ENCODE measurements around the gene AKAP14.
"Not testable (repeated sequence)": the region's sequence is repeated elsewhere in the genome, so short reads cannot be mapped to it uniquely, and the experiment has no call there.

AKAP14 gene

DNA sequence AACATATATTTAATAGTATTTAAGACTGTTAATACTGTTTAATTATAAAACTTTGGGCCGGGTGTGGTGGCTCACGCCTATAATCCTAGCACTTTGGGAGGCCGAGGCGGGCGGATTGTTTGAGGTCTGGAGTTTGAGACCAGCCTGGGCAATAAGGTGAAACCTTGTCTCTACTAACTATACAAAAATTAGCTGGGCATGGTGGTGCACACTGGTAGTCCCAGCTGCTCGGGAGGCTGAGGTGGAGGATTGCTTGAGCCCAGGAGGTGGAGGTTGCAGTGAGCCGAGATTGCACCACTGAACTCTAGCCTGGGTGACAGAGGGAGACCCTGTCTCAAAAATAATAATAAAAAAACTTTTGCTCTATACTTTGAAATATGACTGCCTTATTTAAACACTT is 26.7 kb downstream of the AKAP14 start:
- not testable (repeated sequence) for DNase-seq (ENCODE audit: low read depth)

DNA sequence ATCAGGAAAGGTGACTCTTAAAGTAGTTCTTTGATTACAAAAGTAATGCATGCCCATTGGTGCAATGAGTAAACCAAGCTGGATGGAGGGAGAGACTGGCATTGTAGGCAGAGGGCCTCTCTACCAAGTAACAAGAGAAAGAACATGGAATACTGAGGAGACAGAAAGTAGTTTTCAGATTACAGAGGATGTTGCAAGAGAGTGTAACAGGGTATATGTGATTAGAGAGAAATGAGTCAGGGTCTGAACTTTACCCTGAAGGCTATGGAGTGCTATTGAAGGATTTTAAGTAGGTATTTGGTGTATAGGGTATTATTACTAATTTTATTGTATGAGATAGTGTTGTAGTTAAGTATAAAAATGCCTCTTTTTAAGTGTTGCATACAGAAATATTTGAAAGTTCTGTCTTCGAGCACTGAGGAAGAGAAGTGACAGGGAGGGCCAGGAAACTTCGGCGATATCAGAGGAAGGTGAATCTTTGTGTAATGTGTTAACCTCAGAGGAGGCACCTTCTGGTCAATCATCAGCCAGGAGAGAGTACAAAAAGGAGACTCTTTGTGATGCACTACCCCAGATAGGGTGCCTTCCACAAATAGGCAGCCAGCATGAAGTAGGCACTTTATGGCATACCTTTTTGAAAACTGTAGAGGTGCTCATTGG is 39.7 kb downstream of the AKAP14 start:
- DNase-seq (ENCODE audit: low read depth) = no peak

DNA sequence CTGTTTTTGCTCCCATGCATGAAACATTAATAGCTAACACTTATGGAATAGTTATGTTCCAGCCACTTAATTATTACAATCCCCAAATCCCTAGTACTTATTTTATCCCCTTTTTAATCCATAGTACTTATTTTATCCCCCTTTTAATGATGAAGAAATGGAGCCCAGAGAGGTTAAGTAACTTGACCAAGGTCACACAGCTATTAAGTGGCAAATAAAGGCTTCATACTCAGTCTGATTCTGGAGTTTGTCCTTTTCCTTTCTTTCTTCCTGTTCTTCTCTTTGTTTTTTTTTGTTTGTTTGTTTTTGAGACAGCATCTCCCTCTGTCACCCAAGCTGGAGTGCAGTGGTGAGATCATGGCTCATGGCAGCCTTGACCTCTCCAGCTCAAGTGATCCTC is 45.6 kb downstream of the AKAP14 start:
- DNase-seq (ENCODE audit: low read depth) = no peak

DNA sequence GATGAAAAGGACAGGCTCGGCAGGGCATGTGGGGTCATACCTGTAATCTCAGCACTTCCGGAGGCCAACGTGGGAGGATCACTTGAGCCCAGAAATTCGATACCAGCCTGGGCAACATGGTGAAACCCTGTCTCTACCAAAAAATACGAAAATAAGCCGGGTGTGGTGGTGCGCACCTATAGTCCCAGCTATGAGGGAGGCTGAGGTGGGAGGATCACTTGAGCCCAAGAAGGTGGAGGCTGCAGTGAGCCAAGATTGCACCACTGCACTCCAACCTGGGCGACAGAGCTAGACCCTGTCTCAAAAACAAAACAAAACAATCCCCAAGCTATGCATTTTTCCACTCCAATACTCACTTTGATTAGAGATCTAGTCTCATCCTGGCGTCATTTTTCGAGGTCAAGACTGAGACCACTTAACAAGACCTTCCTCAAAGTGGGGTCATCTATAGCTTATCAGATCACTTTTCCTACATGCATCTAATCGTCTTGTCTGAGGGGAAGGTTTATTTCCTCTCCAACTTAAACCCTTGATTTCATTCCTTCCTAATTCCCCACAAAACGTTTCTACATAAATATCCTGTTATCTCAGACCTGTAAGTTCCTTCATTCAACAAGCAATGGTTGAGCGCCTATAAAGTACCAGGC is 46.6 kb downstream of the AKAP14 start:
- DNase-seq (ENCODE audit: low read depth) = no peak

DNA sequence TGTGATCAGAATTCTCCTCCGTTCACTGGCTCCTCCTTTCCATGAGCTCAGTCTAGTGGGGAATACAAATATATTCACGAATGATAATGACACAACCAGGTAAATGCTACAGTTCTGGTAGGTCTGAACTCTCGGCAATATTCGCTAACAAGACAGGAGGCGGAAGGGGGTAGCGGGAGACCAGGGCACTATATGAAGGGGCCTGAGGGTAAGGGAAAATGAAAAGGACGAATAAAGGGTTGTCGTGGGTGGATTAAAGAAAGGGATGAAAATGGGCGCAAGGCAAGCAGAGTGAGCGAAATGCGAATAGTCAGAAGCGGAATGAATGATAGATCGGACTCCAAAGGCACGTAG is 47.1 kb downstream of the AKAP14 start:
- no peak for DNase-seq (ENCODE audit: low read depth)

DNA sequence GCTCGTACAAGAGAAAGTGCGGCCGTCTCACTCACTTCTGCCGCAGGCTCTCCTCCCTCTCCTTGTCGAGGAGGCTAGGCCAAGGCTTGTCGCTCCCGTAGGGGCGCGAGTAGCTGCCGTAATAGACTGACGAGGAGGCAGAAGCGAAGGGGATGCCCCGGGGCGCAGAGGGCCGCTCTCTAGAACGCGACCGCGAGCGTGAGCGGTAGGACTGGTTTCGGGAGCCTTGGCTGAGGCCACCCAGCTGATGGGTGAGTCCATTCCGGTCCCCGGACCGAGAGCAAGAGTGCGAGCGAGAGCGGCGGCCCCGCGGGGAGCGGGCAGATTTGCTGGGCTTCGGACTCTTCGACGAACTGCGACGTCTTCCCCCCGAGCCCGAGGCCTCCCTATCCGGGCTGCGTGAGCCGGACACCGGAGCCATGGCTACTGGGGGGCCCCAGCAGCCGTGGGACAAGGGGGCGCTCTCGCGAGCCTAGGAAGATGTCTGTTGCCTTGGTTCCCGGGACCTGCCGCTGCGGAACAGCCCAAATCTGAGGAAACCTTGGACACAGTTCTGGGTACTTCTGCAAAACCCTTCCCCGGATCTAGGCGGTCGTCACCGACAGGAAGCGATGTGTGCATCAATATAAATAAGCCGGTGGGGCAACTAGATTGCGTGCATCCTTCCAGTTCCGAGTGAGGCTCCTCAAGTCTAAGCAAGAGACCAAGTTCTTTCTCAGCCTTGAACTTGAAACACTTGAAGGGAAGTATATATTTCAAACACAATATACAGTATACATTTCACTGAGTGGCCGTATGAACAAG is 47.7 kb downstream of the AKAP14 start, which contains the start of gene NKAP:
Gene NKAP, minus strand, starts transcription at position 567 of the 804 bp plus-strand sequence. Its CDS starts 146 bp downstream, at position 421.
- DNase-seq (ENCODE audit: low read depth) = peak; percentile 61

DNA sequence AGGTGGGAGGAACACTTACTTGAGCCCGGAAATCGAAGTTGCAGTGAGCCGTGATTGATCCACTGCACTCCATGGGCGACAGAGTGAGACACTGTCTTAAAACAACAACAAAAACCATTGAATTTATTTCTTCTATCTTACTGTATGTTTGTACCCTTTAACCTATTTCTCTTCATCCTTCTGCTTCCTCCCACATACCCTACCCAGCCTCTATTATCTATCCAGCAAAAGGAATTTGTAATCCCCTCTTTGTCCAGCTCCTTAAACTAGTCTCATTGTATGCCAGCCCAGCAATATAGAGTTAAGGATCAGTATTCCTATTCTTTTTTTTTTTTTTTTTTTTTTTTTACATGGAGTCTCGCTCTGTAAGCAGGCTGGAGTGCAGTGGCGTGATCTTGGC is 49.8 kb downstream of the AKAP14 start:
- DNase-seq (ENCODE audit: low read depth) = no peak

DNA sequence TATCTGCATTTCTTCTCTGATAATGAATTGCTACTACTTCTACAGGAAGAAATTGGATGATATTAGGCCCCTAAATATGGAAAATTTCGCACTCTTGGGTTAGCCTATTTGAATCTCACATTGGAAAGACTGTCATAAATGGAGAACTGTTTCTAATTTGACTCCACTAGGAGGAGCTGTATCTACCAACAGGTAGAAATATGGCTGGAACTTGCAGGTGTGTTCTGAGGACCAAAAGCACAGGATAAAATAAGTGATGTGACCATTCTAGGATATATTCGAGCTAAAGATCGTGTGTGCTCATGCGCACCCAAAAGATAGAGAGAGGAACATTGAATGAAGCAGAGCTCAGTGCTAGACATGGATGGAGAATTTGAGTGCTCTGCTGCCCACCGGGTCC is 52.7 kb downstream of the AKAP14 start:
- DNase-seq (ENCODE audit: low read depth) = no peak

DNA sequence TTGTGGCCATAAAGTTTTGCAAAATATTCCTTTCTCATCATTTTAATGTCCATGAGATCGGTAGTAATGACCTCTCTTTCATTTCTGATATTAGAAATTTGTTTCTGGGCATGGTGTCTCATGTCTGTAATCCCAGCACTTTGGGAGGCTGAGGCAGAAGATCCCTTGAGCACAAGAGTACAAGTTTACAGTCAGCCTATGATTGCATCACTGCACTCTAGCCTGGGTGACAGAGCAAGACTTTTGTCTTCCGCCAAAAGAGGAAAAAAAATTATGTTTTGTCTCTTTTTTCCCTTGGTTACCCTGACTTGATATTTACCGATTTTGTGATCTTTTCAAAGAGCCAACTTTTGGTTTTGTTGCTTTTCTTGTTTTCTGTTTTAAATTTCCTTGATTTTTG is 58.7 kb downstream of the AKAP14 start:
- DNase-seq (ENCODE audit: low read depth) = no peak

DNA sequence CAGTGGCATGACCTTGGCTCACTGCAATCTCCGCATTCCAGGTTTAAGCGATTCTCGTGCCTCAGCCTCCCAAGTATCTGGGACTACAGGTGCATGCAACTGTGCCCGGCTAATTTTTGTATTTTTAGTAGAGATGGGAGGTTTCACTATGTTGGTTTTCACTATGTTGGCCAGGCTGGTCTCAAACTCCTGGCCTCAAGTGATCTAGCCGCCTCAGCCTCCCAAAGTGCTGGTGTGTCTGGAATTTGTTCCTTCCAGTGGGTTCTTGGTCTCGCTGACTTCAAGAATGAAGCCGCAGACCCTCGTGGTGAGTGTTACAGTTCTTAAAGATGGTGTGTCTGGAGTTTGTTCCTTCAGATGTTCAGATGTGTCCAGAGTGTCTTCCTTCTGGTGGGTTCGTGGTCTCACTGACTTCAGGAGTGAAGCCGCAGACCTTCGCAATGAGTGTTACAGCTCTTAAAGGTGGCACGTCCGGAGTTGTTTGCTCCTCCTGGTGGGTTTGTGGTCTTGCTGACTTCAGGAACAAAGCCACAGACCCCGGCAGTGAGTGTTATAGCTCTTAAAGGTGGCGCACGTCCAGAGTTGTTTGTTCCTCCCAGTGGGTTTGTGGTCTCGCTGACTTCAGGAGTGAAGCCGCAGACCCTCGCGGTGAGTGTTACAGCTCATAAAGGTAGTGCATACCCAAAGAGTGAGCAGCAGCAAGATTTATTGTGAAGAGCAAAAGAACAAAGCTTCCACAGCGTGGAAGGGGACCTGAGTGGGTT is 60.3 kb downstream of the AKAP14 start:
- DNase-seq (ENCODE audit: low read depth) = peak; percentile 3

DNA sequence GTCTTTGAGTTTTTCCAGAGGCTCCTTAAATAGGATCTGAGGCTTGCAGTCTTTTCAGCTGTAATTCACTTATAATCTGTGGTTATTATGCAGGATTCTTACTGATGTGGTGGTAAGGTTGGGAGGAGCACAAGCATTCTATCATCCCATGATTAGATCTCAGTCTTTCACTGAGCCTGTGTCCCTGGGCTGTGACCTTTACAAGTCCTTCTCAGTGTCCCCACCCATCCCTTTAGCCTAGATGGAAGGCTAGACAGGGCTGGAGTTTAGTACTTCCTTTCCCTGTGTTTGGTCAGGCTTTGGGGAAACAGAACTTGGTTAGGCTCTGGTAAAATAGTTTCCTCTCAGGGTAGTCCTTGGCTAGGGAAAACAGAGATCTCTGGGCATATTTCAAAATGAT is 64.9 kb downstream of the AKAP14 start:
- no peak for DNase-seq (ENCODE audit: low read depth)

DNA sequence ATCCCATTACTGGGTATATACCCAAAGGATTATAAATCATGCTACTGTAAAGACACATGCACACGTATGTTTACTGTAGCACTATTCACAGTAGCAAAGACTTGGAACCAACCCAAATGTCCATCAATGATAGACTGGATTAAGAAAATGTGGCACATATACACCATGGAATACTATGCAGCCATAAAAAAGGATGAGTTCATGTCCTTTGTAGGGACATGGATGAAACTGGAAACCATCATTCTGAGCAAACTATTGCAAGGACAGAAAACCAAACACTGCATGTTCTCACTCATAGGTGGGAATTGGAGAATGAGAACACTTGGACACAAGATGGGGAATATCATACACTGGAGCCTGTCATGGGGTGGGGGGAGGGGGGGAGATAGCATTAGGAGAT is 71.1 kb downstream of the AKAP14 start:
- not testable (repeated sequence) for DNase-seq (ENCODE audit: low read depth)
